Activated CD4-positive, alpha-beta T cell treated with anti-CD3 and anti-CD28 coated beads for 1 hour (primary cell): ENCODE results near the gene PSTPIP1.

Source experiments
- DNase-seq: peaks from one replicate; pipeline ENCODE4 v3.0.0-alpha.2; 2020

The PSTPIP1 gene

GRCh38 chr15:77020348-77021087 is 25.6 kb downstream of the PSTPIP1 start:
- DNase-seq: no peak

GRCh38 chr15:77021088-77021481 is 26.2 kb downstream of the PSTPIP1 start:
- DNase-seq: no peak

GRCh38 chr15:77021803-77022381 is 27.0 kb downstream of the PSTPIP1 start:
- no peak for DNase-seq

- DNase-seq: no peak
These were observed 28.0 kb downstream of the PSTPIP1 start for GRCh38 chr15:77022646-77023575.

DNA sequence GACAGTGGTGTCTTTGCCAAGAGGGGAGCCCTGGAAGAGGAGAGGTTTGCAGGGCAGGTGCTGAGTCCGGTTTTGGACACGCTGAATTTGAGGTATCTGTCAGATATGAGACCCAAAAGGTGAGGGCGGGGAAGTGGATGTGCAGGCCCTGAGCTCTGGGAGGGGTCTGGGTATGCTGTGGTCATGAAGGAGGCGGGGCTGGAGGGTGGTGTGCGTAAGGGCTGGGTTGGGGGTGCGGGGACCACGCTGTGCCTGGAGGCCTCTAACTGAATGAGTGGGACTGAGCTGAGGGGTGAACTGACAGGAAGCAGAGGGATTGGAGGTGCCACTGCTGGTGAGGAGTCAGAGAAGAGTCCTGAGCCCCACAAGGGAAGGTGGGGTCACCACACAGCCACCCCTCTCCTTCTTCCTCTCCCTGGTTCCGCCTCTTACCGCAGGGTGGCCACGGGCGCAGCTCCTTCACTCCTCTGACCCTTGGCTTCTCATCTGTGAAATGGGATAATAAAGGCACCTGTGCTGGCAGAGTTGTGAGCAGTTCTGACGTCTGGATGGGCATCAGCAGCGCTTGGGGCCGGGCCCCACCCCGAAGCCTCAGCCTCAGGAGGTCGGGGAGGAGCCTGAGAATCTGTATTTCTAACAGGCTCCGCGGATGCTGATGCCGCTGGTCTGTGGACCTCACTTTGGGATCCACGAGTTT is 28.8 kb downstream of the PSTPIP1 start:
- DNase-seq: no peak

DNA sequence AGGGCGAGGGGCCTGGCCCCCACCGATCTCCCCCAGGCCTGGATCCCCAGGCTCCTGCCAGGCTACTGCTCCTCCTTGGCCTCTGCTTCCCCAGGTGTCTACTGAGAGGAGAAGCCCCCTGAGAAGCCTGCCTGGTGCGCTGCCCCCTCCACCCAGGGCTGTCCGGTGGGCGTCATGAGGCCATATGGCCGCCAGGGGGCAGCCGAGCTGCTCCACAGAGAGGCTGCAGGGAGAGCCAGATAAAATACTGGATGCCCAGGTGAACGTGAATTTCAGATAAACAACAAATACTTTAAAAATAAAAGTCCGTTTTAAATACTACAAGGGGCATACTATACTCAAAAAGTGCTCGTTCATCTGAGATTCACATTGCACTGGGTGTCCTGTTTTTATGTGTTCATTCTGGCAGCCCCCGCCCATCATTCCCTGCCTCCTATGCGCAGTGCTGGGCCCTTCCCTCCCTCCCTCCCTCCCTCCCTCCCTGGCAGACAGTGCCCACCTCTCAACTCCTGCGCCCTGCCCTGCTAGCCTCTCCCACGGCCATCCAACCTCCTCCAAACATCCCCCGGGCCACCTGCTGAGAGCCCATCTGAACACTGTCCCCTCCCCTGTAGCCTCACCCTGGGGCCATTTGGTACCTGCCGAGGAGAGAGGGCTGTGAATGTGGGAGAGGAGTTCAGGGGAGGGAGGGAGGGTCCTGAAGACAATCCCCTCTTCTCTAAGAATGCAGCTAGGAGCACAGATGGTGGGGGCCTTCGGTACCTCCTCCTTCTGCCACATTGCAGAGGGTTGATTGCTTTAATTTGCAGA is 29.6 kb downstream of the PSTPIP1 start:
- peak; percentile 42 for DNase-seq

DNA sequence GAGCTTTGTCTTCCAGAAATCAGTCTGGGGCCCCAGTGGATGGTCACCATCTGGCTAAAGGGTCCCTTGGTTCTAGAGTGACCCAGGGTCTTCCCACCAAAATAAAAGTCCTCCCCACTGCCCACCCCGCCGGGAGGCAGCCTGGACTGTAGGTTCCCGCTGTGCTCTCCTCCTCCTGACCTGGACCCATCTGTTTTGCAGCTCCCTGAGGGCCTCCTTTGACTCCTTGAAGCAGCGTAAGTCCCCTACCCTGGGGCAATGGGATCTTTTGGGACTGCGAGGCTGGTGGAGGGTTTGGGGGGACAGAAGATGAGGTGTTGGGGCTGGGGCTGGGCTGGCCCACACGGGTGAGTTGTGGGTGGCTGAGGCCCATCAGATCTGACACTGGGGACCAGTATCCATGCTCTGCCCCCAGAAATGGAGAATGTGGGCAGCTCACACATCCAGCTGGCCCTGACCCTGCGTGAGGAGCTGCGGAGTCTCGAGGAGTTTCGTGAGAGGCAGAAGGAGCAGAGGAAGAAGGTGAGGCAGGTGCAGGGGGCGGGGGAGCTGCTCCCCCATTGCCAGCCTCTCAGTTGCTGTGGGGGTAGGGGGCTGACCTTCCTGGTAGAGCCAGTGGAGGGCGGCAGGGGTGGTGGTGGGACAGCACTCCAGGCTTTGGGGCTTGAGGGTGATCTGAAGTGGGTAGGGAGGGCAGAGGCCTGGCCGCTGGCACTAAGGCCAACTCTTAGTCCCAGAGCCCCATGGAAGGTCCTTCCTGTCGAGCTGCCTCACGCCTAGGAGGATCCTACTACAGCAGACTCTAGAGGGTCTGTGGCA is 30.4 kb downstream of the PSTPIP1 start:
- DNase-seq: peak; percentile 6

GRCh38 chr15:77025941-77026411 is 31.1 kb downstream of the PSTPIP1 start:
- DNase-seq: no peak

GRCh38 chr15:77026501-77027110 is 31.7 kb downstream of the PSTPIP1 start:
- peak; percentile 2 for DNase-seq

DNA sequence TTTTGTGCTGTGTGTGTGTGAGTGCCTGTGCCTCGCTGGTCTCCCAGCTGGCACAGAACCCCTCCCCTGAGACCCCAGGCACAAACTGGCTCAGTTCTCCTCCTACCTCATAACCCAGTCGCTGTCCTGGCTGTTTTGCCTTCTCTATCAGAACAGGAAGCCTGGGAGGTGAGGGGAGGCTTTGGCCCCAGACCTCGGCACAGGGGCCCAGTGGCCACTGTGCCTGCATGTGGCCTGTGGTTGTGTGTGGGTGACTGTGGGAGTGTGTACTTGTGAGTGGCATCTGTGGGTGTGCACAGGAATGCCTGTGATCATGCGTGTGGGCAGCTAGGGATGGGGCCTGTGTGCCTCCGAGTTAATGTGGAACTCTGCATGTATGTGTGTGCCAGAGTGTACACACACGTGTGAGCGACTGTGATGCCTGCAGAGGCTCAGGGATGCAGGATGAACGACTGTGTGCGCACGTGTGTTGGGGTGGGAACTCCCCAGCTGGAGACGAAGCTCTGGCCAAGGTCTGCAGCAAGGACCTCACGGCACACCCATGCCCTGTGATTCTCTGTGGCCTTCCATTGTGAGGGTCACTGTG is 32.3 kb downstream of the PSTPIP1 start:
- peak; percentile 2 for DNase-seq

GRCh38 chr15:77027697-77028450 is 32.9 kb downstream of the PSTPIP1 start:
- peak; percentile 4 for DNase-seq

GRCh38 chr15:77028451-77029165 is 33.7 kb downstream of the PSTPIP1 start:
- DNase-seq: no peak

DNA sequence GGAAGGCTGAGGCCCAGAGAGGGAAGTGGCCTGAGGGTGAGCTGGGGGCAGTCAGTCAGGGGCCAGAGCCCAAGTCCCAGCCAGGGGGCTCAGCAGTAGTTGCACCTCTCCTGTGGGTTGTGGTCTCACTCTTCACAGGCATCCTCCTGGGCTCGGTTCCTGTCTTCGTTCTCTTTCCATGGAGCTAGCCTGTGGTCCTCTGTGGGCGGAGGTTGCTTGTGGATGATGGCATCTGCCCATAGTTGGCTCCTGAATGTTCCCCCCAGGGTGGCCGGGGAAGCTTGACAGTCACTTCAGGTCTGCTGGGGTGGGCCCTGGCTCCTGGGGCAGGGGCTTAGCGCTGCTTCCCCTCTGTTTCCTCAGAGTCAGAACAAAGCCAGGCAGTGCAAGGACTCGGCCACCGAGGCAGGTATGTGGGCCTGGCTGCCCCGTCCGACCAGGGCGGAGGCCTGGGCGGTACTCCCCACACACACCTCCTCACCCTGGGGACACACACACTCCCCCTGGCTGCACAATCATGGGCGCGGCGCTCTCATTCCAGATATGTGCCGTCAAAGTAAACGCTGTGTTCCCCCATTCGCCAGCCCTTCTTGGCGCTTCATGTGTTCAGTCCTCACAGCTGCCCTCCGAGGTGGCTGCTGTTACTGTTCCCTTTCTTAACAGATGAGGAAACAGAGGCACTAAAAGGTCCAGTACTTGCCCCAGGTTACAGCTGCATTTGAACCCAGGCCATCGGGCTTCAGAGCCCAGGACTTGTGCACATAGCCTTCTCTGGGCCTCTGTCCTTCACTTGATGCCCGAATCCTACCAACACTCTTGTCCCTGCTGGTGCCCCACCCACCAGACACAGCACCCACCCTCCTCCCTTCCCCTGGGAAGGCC is 34.5 kb downstream of the PSTPIP1 start:
- no peak for DNase-seq

GRCh38 chr15:77030048-77030927 is 35.4 kb downstream of the PSTPIP1 start:
- DNase-seq: no peak

DNA sequence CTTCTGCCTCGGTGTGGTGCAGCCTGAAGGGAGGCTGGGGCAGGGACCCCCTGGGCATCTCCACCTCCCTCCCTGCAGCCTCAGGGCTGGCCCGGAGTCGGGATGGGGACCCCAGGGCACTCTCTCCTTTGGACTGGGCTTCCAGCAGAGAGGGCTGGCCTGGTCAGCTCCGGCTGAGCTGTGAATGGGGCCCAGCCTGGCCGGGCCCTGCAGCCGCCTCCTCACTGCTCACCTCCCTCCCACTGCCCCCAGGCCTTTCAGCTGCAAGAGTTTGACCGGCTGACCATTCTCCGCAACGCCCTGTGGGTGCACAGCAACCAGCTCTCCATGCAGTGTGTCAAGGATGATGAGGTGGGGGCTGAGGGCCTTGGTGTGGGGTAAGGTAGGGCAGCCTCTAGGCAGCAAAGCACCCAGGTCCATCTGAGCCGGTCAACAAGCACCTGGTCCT is 36.0 kb downstream of the PSTPIP1 start:
- no peak for DNase-seq

DNA sequence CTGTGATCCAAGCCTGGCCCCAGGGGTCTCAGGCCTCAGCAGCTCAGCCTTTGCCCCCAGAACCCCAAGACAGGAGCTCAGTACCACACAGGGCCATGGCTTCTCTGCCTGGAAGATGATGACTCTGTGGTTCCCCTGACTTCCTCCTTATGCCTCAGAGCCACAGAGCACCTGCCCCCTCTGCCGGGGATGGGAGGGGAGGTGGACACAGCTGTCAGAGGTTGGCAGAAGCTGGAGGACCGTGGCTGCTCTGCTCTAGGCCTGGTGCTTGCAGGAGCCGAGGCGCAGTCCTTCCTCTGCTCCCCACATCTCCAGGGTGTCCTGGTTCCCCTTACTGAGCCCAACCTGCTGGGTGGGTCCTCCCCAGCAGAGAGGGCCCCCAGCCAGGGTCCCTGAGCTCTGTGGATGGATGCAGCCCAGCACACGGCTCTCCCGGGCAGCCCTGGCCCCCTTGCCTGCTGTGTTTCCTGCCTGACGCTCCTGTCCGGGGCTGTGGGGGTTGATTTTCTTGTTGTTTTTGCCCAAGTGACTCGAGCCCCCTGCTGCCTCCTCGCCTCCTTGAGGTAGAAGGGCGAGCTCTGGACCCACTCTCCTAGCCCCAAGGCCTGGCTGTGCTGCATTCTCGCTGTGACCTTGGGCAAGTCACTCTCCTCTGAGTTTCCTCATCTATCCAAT is 36.6 kb downstream of the PSTPIP1 start:
- peak; percentile 8 for DNase-seq
